Mucosa of descending colon (tissue), 3 donors: ENCODE results near the gene TSPAN33. TPM values are rescaled to one million over a fixed set of nuclear protein-coding genes. Genes with fewer than 3 reads are reported as not detected.
A peak's percentile ranks its signal among the peaks of the same experiment; 100 is the strongest.

Source experiments
- ATAC-seq: fragments of 200-7000 bp; cut with Tn5 transposase; one replicate; pipeline ENCODE4 v1.9.1; 2020; ENCODE audit warnings: mild to moderate bottlenecking, moderate library complexity
- DNase-seq, 3 donors: peaks; one replicate each; pipeline ENCODE4 v3.0.0-alpha.2; 2020
- H3K36me3 ChIP-seq: fragments of 200-600 bp; one replicate; pipeline ENCODE4 v1.8.0; 2021; ENCODE audit warnings: low read depth, mild to moderate bottlenecking
- H3K4me1 ChIP-seq: fragments of 200-600 bp; one replicate; pipeline ENCODE4 v1.8.0; 2021; ENCODE audit warnings: low read depth, mild to moderate bottlenecking
- H3K4me3 ChIP-seq: fragments of 200-600 bp; one replicate; pipeline ENCODE4 v1.8.0; 2021; ENCODE audit warnings: mild to moderate bottlenecking
- H3K9me3 ChIP-seq: fragments of 200-600 bp; one replicate; pipeline ENCODE4 v1.8.0; 2021; ENCODE audit warnings: mild to moderate bottlenecking
- CTCF ChIP-seq: fragments of 200-600 bp; IDR thresholded peaks from one replicate; pipeline ENCODE4 v1.8.0; 2022; ENCODE audit warnings: antibody characterized with exemption, mild to moderate bottlenecking
- intact Hi-C, 2 donors: fragments of 100-400 bp; cut with DNase I in 1 of 2; cut with micrococcal nuclease in 1 of 2; formaldehyde crosslinking; loops; one replicate each; pipeline versions ENCODE4 v1.11.0 to v1.11.1; 2022; cut with DNase I, micrococcal nuclease
- total RNA-seq, 3 donors: library from RNA; stranded (reverse); fragmentation: NEBNext Ultra II Directional in 2 of 3; extraction: Animal tissue kit (Norgen Biotek cat#: 25700) in 2 of 3; gene quantifications; one replicate each; pipeline versions ENCODE4 v1.2.1 to v1.2.4, GENCODE V29; 2021 to 2023
- donor health status: DM: no; HTN: no; CAD: no; lungs with moderate emphysema.
- donor health status: DM: no; HTN: no; CAD: no.
- donor health status: DM: no; HTN: yes; CAD: no.

TSPAN33 gene
- total RNA-seq, 3 donors from 2014 or later = 9.8 to 15.1 (median 10.0) TPM

GRCh38 chr7:129184981-129185670 is 40.6 kb downstream of the TSPAN33 start:
- ATAC-seq = no peak
- H3K4me3 ChIP-seq = no peak overlapping the region
- TF ChIP-seq CTCF = no peak
- no peaks in the 10 kb centered on the region for H3K36me3 ChIP-seq
- intact Hi-C loops = no loop called here
- peaks cover 4% of the 10 kb centered on the region for H3K4me1 ChIP-seq
- H3K9me3 ChIP-seq = no peaks in the 10 kb centered on the region
- no peak for DNase-seq

- Histone ChIP-seq H3K4me3 (no peak overlapping the region), H3K4me1 (peaks cover 4% of the 10 kb centered on the region), H3K9me3 (no peaks in the 10 kb centered on the region), H3K36me3 (no peaks in the 10 kb centered on the region)
- intact Hi-C loops = no loop called here
- TF ChIP-seq CTCF = no peak
- DNase-seq = no peak
- no peak for ATAC-seq
Observed at GRCh38 chr7:129186749-129187260, 42.3 kb downstream of the TSPAN33 start.

GRCh38 chr7:129187681-129188371 is 43.3 kb downstream of the TSPAN33 start:
- ATAC-seq (no peak), DNase-seq (no peak)
- H3K9me3 ChIP-seq = no peaks in the 10 kb centered on the region
- H3K4me3 ChIP-seq = no peak overlapping the region
- intact Hi-C loops = no loop called here
- peaks cover 4% of the 10 kb centered on the region for H3K4me1 ChIP-seq
- H3K36me3 ChIP-seq = no peaks in the 10 kb centered on the region
- no peak for TF ChIP-seq CTCF

GRCh38 chr7:129188372-129188891 is 43.9 kb downstream of the TSPAN33 start, which contains the start of gene SMO:
Gene SMO (plus strand): TSS chr7:129188633. CDS start chr7:129189152, 519 bp downstream.
- DNase-seq = peak in 2 of 3 donors; percentile 37 to 52
- no peak for TF ChIP-seq CTCF

GRCh38 chr7:129188892-129189660 is 44.6 kb downstream of the TSPAN33 start:
- intact Hi-C loops = no loop called here
- Histone ChIP-seq H3K36me3 (no peaks in the 10 kb centered on the region), H3K9me3 (no peaks in the 10 kb centered on the region), H3K4me1 (peaks cover 4% of the 10 kb centered on the region), H3K4me3 (peak overlapping the region; percentile 19)
- DNase-seq (no peak), ATAC-seq (peak; percentile 54)
- no peak for TF ChIP-seq CTCF

More at GRCh38 chr7:129188372-129188891, 43.9 kb downstream of the TSPAN33 start, which contains the start of gene SMO:
- intact Hi-C loops = no loop called here
- H3K9me3 ChIP-seq = no peaks in the 10 kb centered on the region
- H3K36me3 ChIP-seq = no peaks in the 10 kb centered on the region
- H3K4me1 ChIP-seq = peaks cover 4% of the 10 kb centered on the region
- peak; percentile 70 for ATAC-seq
- peak within 1 kb of the TSS; percentile 19 for H3K4me3 ChIP-seq
